Activated T-cell treated with anti-CD3 and anti-CD28 coated beads for 48 hours (primary cell): ENCODE data around the gene PLEKHO2.

Experiments
- DNase-seq: peaks from one replicate; pipeline ENCODE4 v3.0.0-alpha.2; 2020; ENCODE audit warnings: low read depth

Gene PLEKHO2

GRCh38 chr15:64894395-64895056 is 52.8 kb downstream of the PLEKHO2 start:
- DNase-seq, result peak; percentile 67

DNA sequence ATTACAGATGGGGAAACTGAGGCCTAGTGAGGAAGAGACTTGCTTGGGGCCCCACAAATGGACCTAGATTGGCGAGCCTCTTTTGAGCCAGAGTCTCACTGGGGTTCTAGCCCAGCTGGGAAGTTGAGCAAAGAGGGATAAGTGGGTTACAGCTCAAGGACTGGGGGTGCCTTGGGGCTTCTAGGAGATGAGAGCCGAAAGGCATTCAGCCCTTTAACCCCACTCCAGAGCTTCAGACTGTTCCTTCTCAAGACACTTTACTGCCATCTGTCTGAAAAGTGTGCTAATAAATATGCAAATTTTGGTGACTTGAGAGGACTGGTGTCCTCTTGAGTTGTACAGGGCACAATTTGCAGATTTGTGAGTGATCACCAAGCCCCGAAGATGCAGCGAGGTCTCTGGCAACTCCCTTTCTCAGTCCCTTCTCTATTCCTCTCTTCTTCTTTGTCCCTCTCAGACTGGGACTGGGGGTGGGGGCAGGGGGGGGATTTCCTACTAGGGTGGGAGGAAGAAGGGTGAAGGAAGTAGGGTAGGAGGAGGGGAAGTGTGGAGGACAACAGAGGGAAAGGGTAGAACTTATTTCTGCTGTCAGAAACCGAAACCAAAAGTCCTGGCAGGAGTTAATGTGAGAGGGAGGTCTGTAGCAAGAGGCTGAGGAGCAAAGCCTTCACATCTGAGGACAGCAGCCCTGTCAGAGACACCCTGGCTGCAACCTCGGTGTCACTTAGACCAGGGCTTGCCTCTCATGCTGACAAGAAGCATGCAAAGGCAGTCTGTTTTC is 53.8 kb downstream of the PLEKHO2 start:
- DNase-seq, result no peak

DNA sequence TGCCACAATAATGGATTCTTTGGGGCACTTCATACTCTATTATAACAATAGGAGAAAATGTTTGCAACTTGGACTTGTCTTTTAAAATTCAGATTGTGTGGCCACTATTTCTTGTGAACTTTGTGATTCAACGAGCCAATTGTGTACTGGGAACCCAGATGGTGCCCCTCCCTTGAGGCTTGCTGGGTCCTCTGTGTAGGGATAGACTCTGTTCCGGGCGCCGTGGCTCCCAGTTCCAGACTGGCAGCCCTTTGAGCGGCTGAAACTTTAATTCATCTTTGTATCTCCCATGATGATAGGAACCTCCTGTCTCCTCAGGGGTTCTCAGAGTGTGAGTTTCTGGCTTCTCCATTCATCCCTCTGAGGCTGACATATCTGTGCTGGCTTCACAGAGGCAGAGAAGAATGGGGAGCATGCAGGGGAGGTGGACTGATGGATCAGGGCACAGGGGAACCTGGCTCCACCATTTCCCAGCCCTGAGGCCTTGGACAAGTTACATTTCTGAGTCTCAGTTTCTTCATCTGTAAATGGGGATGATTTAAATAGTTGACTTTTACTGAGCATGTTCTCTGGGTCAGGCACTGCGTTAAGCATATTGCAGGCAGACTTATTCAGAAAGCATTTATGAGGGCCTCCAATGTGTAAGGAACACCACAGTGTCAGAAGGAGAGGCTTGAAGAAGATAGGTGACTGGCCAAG is 54.8 kb downstream of the PLEKHO2 start:
- no peak for DNase-seq

DNA sequence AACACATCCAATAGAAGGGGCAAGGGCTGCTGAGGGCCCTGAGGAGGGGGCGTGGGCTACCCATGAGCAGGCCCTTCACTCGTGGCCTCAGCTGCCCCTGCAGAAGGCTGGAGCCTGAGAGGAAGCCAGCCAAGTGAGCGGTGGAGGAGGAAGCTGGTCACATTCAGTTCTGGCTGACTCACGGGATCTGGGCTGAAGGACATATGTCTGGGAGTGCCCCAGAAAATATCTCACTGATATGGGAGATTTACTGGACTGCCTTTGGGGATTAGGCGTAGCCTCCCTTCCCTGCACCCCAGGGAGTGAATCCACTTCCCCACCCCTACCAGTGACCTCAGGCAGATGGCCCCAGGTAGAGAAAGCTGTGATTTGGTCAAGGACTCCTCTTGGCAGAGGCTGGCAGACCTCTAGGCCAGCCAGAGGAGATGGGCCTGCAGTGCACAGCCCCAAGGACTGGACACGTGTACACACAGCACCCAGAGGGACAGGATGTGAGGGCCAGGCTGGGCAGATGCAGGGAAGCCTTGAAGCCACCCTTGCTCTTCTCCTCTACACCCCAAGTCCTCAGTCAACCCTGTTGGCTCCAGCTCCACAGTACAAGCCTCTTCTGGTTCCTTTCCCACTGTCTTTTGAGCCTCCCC is 55.8 kb downstream of the PLEKHO2 start:
- no peak for DNase-seq

DNA sequence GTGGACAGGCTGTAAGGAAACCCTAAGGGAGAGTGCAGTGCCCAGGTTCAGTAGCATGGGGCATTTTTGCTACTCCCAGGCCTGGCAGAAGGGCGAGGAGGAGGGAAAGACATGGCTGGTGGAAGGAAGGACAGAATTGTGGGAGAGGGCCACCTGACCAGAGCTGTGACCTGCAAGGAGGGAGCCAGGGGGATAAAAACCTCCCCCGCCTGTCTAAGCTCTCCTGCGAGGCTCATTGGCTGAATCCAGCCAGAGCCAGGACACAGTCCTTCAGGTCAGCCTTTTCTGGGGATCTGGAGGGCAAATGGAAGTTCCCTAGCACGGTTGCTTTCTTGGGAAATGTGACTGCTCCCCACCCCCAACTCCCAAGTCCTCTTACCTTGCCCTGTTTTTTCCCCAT is 56.7 kb downstream of the PLEKHO2 start:
- no peak for DNase-seq

- no peak for DNase-seq
Measured at GRCh38 chr15:64901141-64901540, 59.4 kb downstream of the PLEKHO2 start.

DNA sequence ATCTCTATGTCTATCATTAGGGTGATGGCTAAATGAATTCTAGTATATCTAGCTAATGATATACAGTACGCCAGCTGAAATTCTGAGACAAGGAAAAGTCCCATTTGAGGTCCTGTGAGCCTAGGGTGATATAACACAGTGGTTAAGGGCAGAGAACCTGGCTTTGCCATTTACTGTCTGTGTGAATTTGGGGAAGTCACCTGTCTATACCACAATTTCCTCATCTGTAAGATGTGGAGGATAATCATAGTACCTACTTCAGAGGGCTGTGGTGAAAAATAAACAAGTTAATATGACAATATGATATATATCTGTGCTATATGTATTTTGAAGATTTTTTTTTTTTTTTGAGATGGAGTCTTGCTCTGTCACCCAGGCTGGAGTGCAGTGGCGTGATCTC is 60.2 kb downstream of the PLEKHO2 start:
- DNase-seq, result no peak

- no peak for DNase-seq
Measured at GRCh38 chr15:64902863-64903262, 61.1 kb downstream of the PLEKHO2 start.

GRCh38 chr15:64903326-64903950 is 61.7 kb downstream of the PLEKHO2 start:
- DNase-seq, result no peak

DNA sequence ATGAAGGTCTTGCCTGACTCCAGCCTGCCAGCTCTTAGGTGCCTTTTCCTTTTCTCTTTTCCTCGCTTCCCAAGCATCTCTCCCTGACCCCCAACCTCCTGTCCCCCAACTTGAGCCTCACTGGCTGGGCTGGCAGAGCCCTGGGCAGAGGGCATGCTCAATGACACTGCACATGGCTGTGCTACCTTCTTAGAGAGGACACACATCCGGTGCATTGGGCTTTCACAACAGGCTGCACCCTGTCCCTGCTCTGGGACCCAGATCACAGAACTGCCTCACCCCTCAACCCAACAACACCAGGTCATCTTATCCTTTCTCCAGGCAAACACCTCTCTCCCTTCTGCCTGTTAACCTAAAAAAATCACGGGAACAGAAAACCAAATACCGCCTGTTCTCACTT is 62.5 kb downstream of the PLEKHO2 start:
- DNase-seq, result no peak

DNA sequence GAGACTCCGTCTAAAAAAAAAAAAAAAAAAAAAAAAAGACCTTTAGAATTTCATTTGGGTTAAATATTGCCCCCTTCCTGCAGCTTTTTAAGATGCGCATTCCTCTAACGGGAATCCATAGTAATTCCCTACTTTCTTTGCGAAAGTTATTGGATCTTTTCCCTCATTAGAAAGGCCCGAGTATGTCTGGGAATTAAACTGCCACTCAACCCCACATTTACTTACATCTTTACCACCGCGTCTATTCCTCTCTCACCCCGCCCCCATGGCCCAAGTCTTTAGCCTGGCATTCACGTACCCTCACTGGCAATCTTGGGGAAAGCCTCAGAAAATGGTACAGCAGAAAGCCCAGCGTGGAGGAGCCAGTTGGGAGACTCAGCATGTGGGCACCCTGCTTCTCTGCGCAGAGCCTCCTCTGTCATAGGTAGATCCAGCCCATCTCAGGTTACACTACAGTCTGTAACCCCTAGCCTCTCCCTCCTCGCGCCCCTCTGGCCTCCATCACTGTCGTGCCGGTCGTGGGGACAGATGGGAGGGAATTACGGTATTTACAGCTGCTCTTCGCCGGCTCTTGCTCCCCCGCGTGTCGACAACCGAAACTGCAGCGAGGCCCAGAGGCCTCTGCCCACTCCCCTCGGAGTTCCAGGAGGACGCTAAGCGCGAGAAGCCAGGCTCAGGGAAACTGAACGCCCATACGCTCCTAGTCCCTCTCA is 63.6 kb downstream of the PLEKHO2 start:
- peak; percentile 77 for DNase-seq

DNA sequence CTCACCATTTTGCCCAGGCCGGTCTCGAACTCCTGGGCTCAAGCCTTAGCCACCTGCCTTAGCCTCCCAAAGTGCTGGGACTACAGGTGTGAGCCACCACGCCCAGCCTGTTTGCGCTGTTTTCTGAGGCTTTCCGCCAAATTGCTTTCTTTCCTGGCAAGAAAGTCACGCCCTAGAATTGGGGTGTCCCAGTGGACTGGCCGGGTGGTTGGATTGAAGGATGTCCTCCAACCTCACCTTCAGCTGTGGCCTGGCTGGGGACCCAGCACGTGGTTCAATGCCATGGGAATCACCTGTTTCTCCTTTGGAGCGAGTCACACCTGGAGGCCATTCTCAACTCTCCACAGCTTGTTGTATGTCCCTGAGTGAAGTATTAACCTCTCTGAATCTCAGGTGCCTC is 64.2 kb downstream of the PLEKHO2 start:
- DNase-seq, result no peak

- DNase-seq, result no peak
Measured at GRCh38 chr15:64906402-64906801, 64.7 kb downstream of the PLEKHO2 start.

- no peak for DNase-seq
Measured at GRCh38 chr15:64907991-64908390, 66.3 kb downstream of the PLEKHO2 start.

DNA sequence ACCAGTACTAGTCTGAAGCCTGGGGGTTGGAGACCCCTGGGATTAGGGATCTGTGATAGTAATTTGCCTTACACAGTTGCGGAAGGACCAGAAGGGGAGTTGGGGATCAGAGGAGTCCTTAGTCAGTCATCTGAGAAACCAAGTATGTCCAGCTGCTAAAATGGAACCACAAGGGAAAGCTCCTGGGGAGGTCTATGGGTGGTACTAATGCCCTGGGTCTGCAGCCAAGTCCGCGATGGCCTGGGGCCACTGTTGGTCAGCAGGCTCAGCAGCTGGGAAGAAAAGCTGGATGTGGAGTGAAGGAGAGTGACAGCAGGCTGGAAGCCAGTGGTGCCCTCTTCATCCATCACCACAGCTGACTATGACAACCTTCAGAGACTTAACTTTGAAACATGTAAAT is 67.8 kb downstream of the PLEKHO2 start:
- DNase-seq, result no peak

- DNase-seq, result peak; percentile 60
Measured at GRCh38 chr15:64911311-64912186, 69.8 kb downstream of the PLEKHO2 start, which contains the start of gene ANKDD1A. Gene ANKDD1A, plus strand, starts transcription at chr15:64911902. Its CDS starts 29 bp downstream, at chr15:64911931.

DNA sequence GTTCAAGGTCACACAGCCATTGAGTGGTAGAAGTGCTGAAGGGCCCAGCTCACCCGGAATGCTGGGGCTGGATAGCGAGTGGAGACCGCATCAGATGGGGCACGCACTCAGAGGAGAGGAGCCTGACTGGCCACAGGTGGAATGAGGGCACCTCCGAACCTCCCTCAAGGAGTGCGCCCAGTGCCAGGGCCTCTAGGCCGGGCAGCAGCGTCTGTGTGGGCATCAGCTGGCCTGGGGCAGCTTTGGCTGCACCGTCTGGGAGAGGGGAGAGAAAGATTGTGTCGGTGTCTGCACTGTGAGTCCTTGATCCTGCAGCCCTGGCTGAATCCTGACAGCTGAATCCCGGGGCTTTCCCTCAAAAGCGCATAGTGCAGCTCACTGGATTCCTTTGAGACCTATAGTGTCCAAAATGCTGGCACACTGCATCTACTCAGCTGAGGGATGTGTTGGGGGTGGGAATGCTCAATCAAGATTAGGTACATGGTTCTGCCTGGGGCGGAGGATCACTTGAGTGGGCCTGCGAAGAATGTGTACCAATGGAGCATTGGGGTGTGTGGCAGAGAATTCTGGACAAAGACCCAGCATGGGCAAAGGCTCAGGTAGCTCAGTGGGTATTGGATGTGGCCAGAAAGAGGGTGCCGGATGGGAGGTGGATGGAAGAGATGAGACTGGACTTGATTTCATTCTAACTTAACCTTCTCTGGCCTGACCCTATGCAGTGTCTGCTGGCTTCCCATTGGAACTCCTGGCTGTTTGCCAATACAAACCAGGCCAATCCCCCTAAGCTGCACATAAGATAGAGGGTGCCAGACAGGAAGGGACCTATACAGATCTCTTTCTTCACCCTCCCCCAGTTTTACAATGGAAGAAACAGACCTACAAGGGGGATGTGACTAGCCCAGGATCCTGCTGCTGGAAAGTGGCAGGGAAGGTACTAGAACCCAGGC is 70.9 kb downstream of the PLEKHO2 start:
- DNase-seq, result no peak

DNA sequence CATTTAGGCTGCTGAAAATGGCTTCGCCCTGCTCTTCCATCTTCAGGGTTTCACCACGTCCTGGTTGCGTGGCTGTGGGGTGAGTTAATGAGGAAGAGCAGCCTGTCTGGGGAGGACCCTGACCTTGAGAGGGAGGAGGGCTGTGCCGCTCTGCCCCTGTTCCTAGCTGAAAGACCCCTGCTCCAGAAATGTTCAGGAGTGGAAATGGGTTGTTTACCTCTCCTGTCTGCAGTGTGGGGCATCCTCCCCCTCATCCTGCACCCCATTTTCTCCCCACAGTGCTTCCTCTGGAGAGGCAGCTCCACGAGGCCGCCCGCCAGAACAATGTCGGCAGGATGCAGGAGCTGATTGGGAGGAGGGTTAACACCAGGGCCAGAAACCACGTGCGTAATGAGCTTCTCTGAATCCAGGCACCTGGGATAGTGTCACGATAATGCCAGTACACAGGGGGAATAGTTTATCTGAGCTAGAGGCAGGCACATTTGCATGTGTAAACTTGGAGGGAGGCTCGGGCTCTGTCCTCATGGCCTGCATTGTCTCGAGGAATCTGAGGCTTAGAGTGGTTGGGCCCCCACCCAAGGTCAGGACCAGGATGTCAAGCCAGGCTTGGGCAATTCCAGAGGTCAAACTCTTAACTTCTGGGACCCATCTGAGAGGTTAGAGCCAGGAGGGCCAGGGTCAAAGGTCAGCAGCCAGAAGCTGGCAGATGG is 74.0 kb downstream of the PLEKHO2 start:
- no peak for DNase-seq

DNA sequence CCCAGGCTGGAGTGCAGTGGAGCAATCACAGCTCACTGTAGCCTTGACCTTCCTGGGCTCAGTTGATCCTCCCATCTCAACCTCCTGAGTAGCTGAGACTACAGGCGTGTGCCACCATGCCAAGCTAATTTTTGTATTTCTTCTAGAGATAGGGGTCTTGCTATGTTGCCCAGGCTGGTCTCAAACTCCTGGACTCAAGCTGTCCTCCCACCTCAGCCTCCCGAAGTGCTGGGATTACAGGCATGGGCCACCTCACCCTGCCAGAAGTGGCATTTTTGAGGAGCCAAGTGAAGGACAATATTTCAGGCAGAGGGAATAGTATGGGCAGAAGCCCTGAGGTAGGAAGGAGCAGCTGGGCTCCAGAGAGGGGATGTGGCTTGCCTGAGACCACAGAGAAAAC is 74.7 kb downstream of the PLEKHO2 start:
- no peak for DNase-seq
